IMR-90 (cell line): ENCODE results near the gene RHOBTB3.

Source experiments
- CEBPB ChIP-seq: IDR thresholded peaks from 2 replicates; pipeline ENCODE4 v1.6.1; 2012; ENCODE audit warnings: low read depth, low read length, improper control_type of control experiment
- FOS ChIP-seq: fragments of 150-350 bp; IDR thresholded peaks from 2 replicates; pipeline ENCODE4 v1.6.1; 2016; ENCODE audit warnings: low read depth, low read length
- MAZ ChIP-seq: IDR thresholded peaks from 2 replicates; pipeline ENCODE4 v1.6.1; 2012; ENCODE audit warnings: low read depth, mild to moderate bottlenecking, low read length, improper control_type of control experiment, moderate library complexity, borderline replicate concordance
- MXI1 ChIP-seq: IDR thresholded peaks from 2 replicates; pipeline ENCODE4 v1.6.1; 2012; ENCODE audit warnings: low read depth, mild to moderate bottlenecking, low read length, moderate library complexity, borderline replicate concordance
- POLR2A ChIP-seq: IDR thresholded peaks from 2 replicates; pipeline ENCODE4 v1.6.1; 2012; ENCODE audit warnings: mild to moderate bottlenecking, low read depth, low read length
- RAD21 ChIP-seq: IDR thresholded peaks from 2 replicates; pipeline ENCODE4 v1.6.1; 2012; ENCODE audit warnings: low read length, improper control_type of control experiment
- TF ChIP-seq, protein P1 (sequence below): conservative IDR thresholded peaks from 2 replicates; pipeline ENCODE4 v1.5.1; 2012; ENCODE audit warnings: mild to moderate bottlenecking, low read depth, low read length, improper control_type of control experiment
- TF ChIP-seq, protein P2 (sequence below): fragments of 150-350 bp; IDR thresholded peaks from 2 replicates; pipeline ENCODE4 v1.6.1; 2017; ENCODE audit warnings: mild to moderate bottlenecking, antibody characterized with exemption, low read length, low read depth

DNA sequence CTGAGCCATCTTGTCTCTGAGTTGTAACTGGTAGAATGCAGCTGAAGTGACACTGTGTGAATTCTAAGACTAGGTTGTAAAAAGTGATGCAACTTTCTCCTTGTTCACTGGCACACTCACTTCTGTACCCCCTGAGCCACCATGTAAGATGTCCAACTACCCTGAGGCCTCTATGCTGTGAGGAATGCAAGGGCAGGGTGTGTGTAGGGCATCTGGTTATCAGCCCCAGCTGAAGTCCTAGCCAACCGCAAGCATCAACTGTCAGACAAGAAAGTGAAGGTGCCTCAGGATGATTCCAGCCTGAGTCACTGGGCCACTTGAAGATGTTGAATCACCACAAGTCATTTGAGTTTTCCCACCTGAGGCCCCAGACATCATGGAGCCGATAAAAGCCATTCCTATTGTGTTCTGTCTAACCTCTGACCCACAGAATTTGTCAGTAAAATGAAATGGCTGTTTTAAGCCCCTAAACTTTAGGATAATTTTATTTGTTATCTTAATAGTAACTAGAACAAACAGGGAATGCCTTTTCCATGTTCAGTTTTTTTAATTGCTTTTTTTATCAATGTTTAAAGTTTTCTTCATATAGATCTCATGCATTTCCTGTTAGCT is 18.7 kb upstream of the RHOBTB3 start:
- TF ChIP-seq, protein P1, sequence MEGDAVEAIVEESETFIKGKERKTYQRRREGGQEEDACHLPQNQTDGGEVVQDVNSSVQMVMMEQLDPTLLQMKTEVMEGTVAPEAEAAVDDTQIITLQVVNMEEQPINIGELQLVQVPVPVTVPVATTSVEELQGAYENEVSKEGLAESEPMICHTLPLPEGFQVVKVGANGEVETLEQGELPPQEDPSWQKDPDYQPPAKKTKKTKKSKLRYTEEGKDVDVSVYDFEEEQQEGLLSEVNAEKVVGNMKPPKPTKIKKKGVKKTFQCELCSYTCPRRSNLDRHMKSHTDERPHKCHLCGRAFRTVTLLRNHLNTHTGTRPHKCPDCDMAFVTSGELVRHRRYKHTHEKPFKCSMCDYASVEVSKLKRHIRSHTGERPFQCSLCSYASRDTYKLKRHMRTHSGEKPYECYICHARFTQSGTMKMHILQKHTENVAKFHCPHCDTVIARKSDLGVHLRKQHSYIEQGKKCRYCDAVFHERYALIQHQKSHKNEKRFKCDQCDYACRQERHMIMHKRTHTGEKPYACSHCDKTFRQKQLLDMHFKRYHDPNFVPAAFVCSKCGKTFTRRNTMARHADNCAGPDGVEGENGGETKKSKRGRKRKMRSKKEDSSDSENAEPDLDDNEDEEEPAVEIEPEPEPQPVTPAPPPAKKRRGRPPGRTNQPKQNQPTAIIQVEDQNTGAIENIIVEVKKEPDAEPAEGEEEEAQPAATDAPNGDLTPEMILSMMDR, result no peak
- TF ChIP-seq, protein P2, sequence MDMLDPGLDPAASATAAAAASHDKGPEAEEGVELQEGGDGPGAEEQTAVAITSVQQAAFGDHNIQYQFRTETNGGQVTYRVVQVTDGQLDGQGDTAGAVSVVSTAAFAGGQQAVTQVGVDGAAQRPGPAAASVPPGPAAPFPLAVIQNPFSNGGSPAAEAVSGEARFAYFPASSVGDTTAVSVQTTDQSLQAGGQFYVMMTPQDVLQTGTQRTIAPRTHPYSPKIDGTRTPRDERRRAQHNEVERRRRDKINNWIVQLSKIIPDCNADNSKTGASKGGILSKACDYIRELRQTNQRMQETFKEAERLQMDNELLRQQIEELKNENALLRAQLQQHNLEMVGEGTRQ, result no peak
- peak; percentile 86 for TF ChIP-seq CEBPB
- TF ChIP-seq POLR2A, result no peak
- TF ChIP-seq RAD21, result no peak
- 0 out of 2 replicates have a peak, but pooled peaks have one; percentile 32 for TF ChIP-seq MAZ
- TF ChIP-seq FOS, result peak; percentile 77
- TF ChIP-seq MXI1, result no peak
